ENCODE results near the gene HNRNPCL2.
"Not testable (repeated sequence)": the region's sequence is repeated elsewhere in the genome, so short reads cannot be mapped to it uniquely, and the experiment has no call there.

Gene HNRNPCL2

GRCh38 chr1:13116754-13117153 lies at the start of gene HNRNPCL2:
Gene HNRNPCL2, minus strand, starts transcription at chr1:13116854. Its CDS starts 454 bp downstream, at chr1:13116400.
- not testable (repeated sequence) for DNase-seq

- DNase-seq, result not testable (repeated sequence)
Measured at GRCh38 chr1:13165531-13165930, 48.9 kb upstream of the HNRNPCL2 start, which contains the start of gene HNRNPCL4. Gene HNRNPCL4, minus strand, starts transcription at chr1:13165631. Its CDS starts 164 bp downstream, at chr1:13165467.

- not testable (repeated sequence) for DNase-seq
Measured at GRCh38 chr1:13155909-13156308, 39.3 kb upstream of the HNRNPCL2 start, which contains the start of gene PRAMEF26. Gene PRAMEF26, minus strand, starts transcription at chr1:13156009. Its CDS starts 2,914 bp downstream, at chr1:13153095.

GRCh38 chr1:13070474-13070873 lies 46.2 kb downstream of the HNRNPCL2 start, which contains the start of gene PRAMEF25:
Gene PRAMEF25, plus strand, starts transcription at chr1:13070774. Its CDS starts 2,920 bp downstream, at chr1:13073694.
- not testable (repeated sequence) for DNase-seq

Measured in NCI-H446 (cell line).